Activated T-cell treated with anti-CD3 and anti-CD28 coated beads, Interleukin-2, amount 50 U/mL, for 1 hour (primary cell): Measurements from ENCODE around the gene GPR82.
A peak's percentile ranks its signal among the peaks of the same experiment; 100 is the strongest.

ENCODE experiments used
- DNase-seq: peaks from one replicate; pipeline ENCODE4 v3.0.0-alpha.2; 2020

GPR82 gene

GRCh38 chrX:41720125-41720779 lies 3.7 kb upstream of the GPR82 start:
- DNase-seq: peak; percentile 28

GRCh38 chrX:41721590-41721989 lies 2.4 kb upstream of the GPR82 start:
- DNase-seq: no peak

- DNase-seq: no peak
Measured at GRCh38 chrX:41722214-41722613, 1.8 kb upstream of the GPR82 start.

- no peak for DNase-seq
Measured at GRCh38 chrX:41722816-41723618, 964 bp upstream of the GPR82 start.

- DNase-seq: no peak
Measured at GRCh38 chrX:41728125-41728524, 4.1 kb downstream of the GPR82 start.

GRCh38 chrX:41730081-41730480 lies 6.1 kb downstream of the GPR82 start:
- DNase-seq: no peak

- DNase-seq: no peak
Measured at GRCh38 chrX:41732260-41732659, 8.3 kb downstream of the GPR82 start.

GRCh38 chrX:41733939-41734338 lies 10.0 kb downstream of the GPR82 start:
- DNase-seq: no peak

- no peak for DNase-seq
Measured at GRCh38 chrX:41734530-41734929, 10.5 kb downstream of the GPR82 start.

- no peak for DNase-seq
Measured at GRCh38 chrX:41737065-41737464, 13.1 kb downstream of the GPR82 start.

GRCh38 chrX:41739871-41740270 lies 15.9 kb downstream of the GPR82 start:
- no peak for DNase-seq

- no peak for DNase-seq
Measured at GRCh38 chrX:41750716-41751115, 26.7 kb downstream of the GPR82 start.

- no peak for DNase-seq
Measured at GRCh38 chrX:41758401-41758800, 34.4 kb downstream of the GPR82 start.

- DNase-seq: no peak
Measured at GRCh38 chrX:41759817-41760216, 35.8 kb downstream of the GPR82 start.

- DNase-seq: no peak
Measured at GRCh38 chrX:41761169-41761568, 37.2 kb downstream of the GPR82 start.

- DNase-seq: no peak
Measured at GRCh38 chrX:41761702-41762101, 37.7 kb downstream of the GPR82 start.

GRCh38 chrX:41779030-41779564 lies 55.1 kb downstream of the GPR82 start:
- no peak for DNase-seq
